Raji (cell line): ENCODE results near the gene RIPPLY1.

Experiments
- POLR2A ChIP-seq: IDR thresholded peaks from 2 replicates; pipeline ENCODE4 v1.6.1; 2011; ENCODE audit warnings: low read depth, low read length, control low read depth; ENCODE audit not compliant: insufficient read depth

The RIPPLY1 gene

GRCh38 chrX:106903291-106903824 is at the start of gene RIPPLY1:
TSS of gene RIPPLY1 (minus strand) at chrX:106903341. CDS start at chrX:106903287, 54 bp downstream.
- no peak for TF ChIP-seq POLR2A

GRCh38 chrX:106952538-106952937 is 49.4 kb upstream of the RIPPLY1 start:
- no peak for TF ChIP-seq POLR2A

GRCh38 chrX:106952089-106952488 is 48.9 kb upstream of the RIPPLY1 start:
- no peak for TF ChIP-seq POLR2A

- no peak for TF ChIP-seq POLR2A
Observed at GRCh38 chrX:106951230-106951629, 48.1 kb upstream of the RIPPLY1 start.

GRCh38 chrX:106950381-106950780 is 47.2 kb upstream of the RIPPLY1 start:
- TF ChIP-seq POLR2A, result no peak

- no peak for TF ChIP-seq POLR2A
Observed at GRCh38 chrX:106949366-106949765, 46.2 kb upstream of the RIPPLY1 start.

GRCh38 chrX:106948641-106949040 is 45.5 kb upstream of the RIPPLY1 start:
- TF ChIP-seq POLR2A, result no peak

GRCh38 chrX:106946464-106946863 is 43.3 kb upstream of the RIPPLY1 start:
- TF ChIP-seq POLR2A, result no peak

GRCh38 chrX:106940068-106940467 is 36.9 kb upstream of the RIPPLY1 start:
- TF ChIP-seq POLR2A, result no peak

GRCh38 chrX:106939566-106939965 is 36.4 kb upstream of the RIPPLY1 start:
- TF ChIP-seq POLR2A, result no peak

GRCh38 chrX:106936246-106936645 is 33.1 kb upstream of the RIPPLY1 start:
- TF ChIP-seq POLR2A, result no peak

- TF ChIP-seq POLR2A, result no peak
Observed at GRCh38 chrX:106935175-106935574, 32.0 kb upstream of the RIPPLY1 start.

GRCh38 chrX:106933538-106933961 is 30.4 kb upstream of the RIPPLY1 start:
- TF ChIP-seq POLR2A, result no peak

GRCh38 chrX:106932960-106933537 is 29.9 kb upstream of the RIPPLY1 start:
- no peak for TF ChIP-seq POLR2A

GRCh38 chrX:106932492-106932923 is 29.4 kb upstream of the RIPPLY1 start:
- TF ChIP-seq POLR2A, result no peak

- TF ChIP-seq POLR2A, result no peak
Observed at GRCh38 chrX:106931831-106932491, 28.8 kb upstream of the RIPPLY1 start.
